Osteoblast (primary cell): ENCODE results near the gene B3GALT5. TPM values are rescaled to one million over a fixed set of nuclear protein-coding genes. Genes with fewer than 3 reads are reported as not detected.

ENCODE experiments used
- DNase-seq: peaks from one replicate; pipeline ENCODE4 v3.0.0; 2011; ENCODE audit warnings: low spot score, mixed read lengths; ENCODE audit not compliant: insufficient read length; ENCODE audit errors: missing footprints
- H2AFZ ChIP-seq: 2 replicates; pipeline ENCODE4 v1.6.0; 2011; ENCODE audit warnings: mild to moderate bottlenecking, low read length
- H3K27ac ChIP-seq: 2 replicates; pipeline ENCODE4 v1.5.1; 2011; ENCODE audit warnings: mild to moderate bottlenecking, low read depth, low read length, moderate library complexity
- H3K27me3 ChIP-seq: 2 replicates; pipeline ENCODE4 v1.6.0; 2012; ENCODE audit warnings: mild to moderate bottlenecking, control low read depth, inconsistent platforms, low read length, moderate library complexity; ENCODE audit not compliant: insufficient read depth
- H3K36me3 ChIP-seq: 2 replicates; pipeline ENCODE4 v1.5.1; 2011; ENCODE audit warnings: mild to moderate bottlenecking, low read length, control low read depth, moderate library complexity; ENCODE audit not compliant: insufficient read depth
- H3K4me1 ChIP-seq: 2 replicates; pipeline ENCODE4 v1.5.1; 2011; ENCODE audit warnings: mild to moderate bottlenecking, low read length, control low read depth, moderate library complexity; ENCODE audit not compliant: insufficient read depth
- H3K4me2 ChIP-seq: 2 replicates; pipeline ENCODE4 v1.6.0; 2011; ENCODE audit warnings: mild to moderate bottlenecking, low read length; ENCODE audit not compliant: insufficient read depth
- H3K4me3 ChIP-seq: fragments of 200-600 bp; sonication (generic); 3 replicates; pipeline ENCODE4 v1.5.1; 2012; ENCODE audit warnings: mild to moderate bottlenecking, low read length, inconsistent platforms; ENCODE audit not compliant: insufficient read depth
- H3K79me2 ChIP-seq: 2 replicates; pipeline ENCODE4 v1.6.0; 2012; ENCODE audit warnings: mild to moderate bottlenecking, low read length, control low read depth, inconsistent platforms; ENCODE audit not compliant: insufficient read depth
- H3K9me3 ChIP-seq: 2 replicates; pipeline ENCODE4 v1.5.1; 2011; ENCODE audit warnings: low read depth, low read length, control low read depth
- H4K20me1 ChIP-seq: 2 replicates; pipeline ENCODE4 v1.6.0; 2012; ENCODE audit warnings: mild to moderate bottlenecking, low read length, control low read depth; ENCODE audit not compliant: insufficient read depth
- total RNA-seq: library from RNA; depleted of rRNA; stranded (reverse); fragments of >200 nt; gene quantifications from 2 replicates; pipeline ENCODE4 v1.2.3, GENCODE V29; 2012
- TF ChIP-seq, protein P1 (sequence below): IDR thresholded peaks from 2 replicates; pipeline ENCODE4 v1.5.1; 2011; ENCODE audit warnings: mild to moderate bottlenecking, low read depth, low read length, moderate library complexity; ENCODE audit errors: extremely low read depth

Gene B3GALT5
- total RNA-seq, 1 donor = under 0.01 TPM

DNA sequence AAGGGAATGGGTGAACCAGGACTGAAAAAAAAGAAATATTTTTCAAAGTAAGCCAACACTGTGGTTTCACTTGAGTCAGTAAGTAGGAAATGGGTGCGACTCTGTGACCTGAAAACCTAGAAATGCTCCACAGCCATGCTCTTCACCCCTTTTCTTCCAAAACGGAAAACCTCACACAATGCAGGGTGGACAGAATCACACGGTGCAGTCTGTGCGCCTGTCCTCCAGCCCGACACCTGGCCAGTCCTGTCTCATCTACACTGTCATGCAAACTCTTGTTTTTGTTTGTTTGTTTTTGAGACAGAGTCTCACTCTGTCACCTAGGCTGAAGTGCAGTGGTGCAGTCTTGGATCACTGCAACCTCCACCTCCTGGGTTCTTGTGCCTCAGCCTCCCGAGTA, 53.3 kb downstream of the B3GALT5 start:
- Histone ChIP-seq H3K36me3 (no peaks in the 10 kb centered on the region), H3K27me3 (no peaks in the 10 kb centered on the region), H3K27ac (no peak overlapping the region), H3K9me3 (no peaks in the 10 kb centered on the region), H3K79me2 (no peaks in the 10 kb centered on the region), H3K4me1 (no peaks in the 10 kb centered on the region), H2AFZ (no peak overlapping the region), H4K20me1 (no peaks in the 10 kb centered on the region), H3K4me2 (no peak overlapping the region), H3K4me3 (no peak overlapping the region)
- DNase-seq = no peak
- TF ChIP-seq, protein P1, sequence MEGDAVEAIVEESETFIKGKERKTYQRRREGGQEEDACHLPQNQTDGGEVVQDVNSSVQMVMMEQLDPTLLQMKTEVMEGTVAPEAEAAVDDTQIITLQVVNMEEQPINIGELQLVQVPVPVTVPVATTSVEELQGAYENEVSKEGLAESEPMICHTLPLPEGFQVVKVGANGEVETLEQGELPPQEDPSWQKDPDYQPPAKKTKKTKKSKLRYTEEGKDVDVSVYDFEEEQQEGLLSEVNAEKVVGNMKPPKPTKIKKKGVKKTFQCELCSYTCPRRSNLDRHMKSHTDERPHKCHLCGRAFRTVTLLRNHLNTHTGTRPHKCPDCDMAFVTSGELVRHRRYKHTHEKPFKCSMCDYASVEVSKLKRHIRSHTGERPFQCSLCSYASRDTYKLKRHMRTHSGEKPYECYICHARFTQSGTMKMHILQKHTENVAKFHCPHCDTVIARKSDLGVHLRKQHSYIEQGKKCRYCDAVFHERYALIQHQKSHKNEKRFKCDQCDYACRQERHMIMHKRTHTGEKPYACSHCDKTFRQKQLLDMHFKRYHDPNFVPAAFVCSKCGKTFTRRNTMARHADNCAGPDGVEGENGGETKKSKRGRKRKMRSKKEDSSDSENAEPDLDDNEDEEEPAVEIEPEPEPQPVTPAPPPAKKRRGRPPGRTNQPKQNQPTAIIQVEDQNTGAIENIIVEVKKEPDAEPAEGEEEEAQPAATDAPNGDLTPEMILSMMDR = no peak

DNA sequence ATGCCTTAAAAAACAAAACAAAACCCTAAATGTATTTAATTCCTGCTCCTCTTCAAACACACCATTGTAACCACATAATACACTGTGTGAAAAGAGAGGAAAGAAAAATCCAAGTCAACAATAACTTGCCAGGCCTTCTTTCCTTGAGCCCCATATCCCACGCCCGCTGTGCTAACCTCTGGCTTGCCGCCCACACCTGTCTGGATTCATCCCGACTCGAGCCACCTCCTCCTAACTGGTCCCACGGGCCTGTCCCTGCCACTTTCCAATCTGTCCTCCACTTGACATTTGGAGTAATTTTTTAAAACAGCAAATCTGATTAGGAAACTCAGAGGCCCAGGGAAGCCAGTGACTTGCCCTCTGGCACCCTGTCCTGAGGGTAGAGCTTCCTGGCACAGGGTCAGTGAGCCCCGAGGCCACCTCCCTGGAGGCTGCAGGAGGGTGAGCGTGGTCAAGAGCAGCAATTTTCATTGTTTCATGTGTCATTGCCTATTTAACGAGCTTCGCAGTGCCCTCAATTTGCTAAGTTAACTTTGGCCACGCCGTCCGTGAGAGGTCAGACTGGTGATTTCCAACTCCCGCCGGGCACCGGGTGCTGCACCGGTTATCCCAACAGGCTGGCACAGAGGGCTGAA, 54.1 kb downstream of the B3GALT5 start:
- Histone ChIP-seq H4K20me1 (no peaks in the 10 kb centered on the region), H2AFZ (no peak overlapping the region), H3K9me3 (no peaks in the 10 kb centered on the region), H3K36me3 (no peaks in the 10 kb centered on the region), H3K4me2 (no peak overlapping the region), H3K27ac (no peak overlapping the region), H3K27me3 (no peaks in the 10 kb centered on the region), H3K4me3 (no peak overlapping the region), H3K79me2 (no peaks in the 10 kb centered on the region), H3K4me1 (no peaks in the 10 kb centered on the region)
- TF ChIP-seq, protein P1 = no peak
- DNase-seq = no peak

DNA sequence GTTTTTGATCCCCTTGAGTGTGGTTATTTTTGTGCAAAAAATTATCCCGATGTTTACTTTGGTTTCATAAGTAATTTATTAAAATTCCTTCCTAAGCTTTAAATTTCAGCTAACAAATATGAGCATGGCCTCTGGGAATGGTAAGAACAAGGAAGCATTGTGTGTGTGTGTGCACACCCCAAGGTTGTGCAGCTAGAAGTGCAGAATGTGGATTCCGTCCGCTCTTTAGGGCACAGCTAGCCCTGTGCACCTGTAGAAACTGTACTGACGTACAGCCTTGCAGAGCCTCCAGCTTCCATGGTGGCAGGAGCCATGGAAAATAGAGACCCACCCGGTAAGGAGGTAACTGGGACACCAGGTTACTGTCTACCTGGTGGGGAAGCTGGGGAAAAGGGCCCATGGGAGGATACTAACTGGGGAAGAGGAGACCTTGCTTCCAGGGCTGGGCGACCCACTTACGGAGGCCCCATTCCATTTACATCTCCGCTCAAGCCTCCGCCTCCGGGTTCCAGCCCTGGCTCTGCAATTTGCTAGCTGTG, 54.7 kb downstream of the B3GALT5 start:
- H3K4me2 ChIP-seq = no peak overlapping the region
- H3K27me3 ChIP-seq = no peaks in the 10 kb centered on the region
- no peaks in the 10 kb centered on the region for H3K36me3 ChIP-seq
- TF ChIP-seq, protein P1 = no peak
- no peaks in the 10 kb centered on the region for H3K79me2 ChIP-seq
- H2AFZ ChIP-seq = no peak overlapping the region
- DNase-seq = no peak
- H3K4me3 ChIP-seq = no peak overlapping the region
- H3K4me1 ChIP-seq = no peaks in the 10 kb centered on the region
- H3K27ac ChIP-seq = no peak overlapping the region
- no peaks in the 10 kb centered on the region for H4K20me1 ChIP-seq
- H3K9me3 ChIP-seq = no peaks in the 10 kb centered on the region

- H3K79me2 ChIP-seq = no peaks in the 10 kb centered on the region
- no peak overlapping the region for H3K27ac ChIP-seq
- no peak overlapping the region for H3K4me2 ChIP-seq
- no peak overlapping the region for H2AFZ ChIP-seq
- no peak overlapping the region for H3K4me3 ChIP-seq
- DNase-seq = no peak
- no peaks in the 10 kb centered on the region for H3K4me1 ChIP-seq
- H3K36me3 ChIP-seq = no peaks in the 10 kb centered on the region
- H4K20me1 ChIP-seq = no peaks in the 10 kb centered on the region
- no peaks in the 10 kb centered on the region for H3K27me3 ChIP-seq
- TF ChIP-seq, protein P1 = no peak
- H3K9me3 ChIP-seq = no peaks in the 10 kb centered on the region
Measured at GRCh38 chr21:39668369-39668768, 55.6 kb downstream of the B3GALT5 start.
